Activated T-helper 9 cell treated with anti-CD3 and anti-CD28 coated beads, Interleukin-2, amount 50 U/mL, for 16 hours (primary cell): ENCODE data around the gene ARMC7.
"Not testable (repeated sequence)": the region's sequence is repeated elsewhere in the genome, so short reads cannot be mapped to it uniquely, and the experiment has no call there.

Experiments
- DNase-seq: peaks from one replicate; pipeline ENCODE4 v3.0.0-alpha.2; 2020; ENCODE audit warnings: low read depth

The ARMC7 gene

GRCh38 chr17:75130059-75130631 is 20.4 kb downstream of the ARMC7 start:
- DNase-seq: no peak

- DNase-seq: no peak
Observed at GRCh38 chr17:75130632-75131277, 21.0 kb downstream of the ARMC7 start.

GRCh38 chr17:75131278-75132017 is 21.7 kb downstream of the ARMC7 start, which contains the start of gene NT5C:
Gene NT5C (minus strand): TSS chr17:75131742. CDS start chr17:75131707, 35 bp downstream.
- DNase-seq: peak; percentile 54

DNA sequence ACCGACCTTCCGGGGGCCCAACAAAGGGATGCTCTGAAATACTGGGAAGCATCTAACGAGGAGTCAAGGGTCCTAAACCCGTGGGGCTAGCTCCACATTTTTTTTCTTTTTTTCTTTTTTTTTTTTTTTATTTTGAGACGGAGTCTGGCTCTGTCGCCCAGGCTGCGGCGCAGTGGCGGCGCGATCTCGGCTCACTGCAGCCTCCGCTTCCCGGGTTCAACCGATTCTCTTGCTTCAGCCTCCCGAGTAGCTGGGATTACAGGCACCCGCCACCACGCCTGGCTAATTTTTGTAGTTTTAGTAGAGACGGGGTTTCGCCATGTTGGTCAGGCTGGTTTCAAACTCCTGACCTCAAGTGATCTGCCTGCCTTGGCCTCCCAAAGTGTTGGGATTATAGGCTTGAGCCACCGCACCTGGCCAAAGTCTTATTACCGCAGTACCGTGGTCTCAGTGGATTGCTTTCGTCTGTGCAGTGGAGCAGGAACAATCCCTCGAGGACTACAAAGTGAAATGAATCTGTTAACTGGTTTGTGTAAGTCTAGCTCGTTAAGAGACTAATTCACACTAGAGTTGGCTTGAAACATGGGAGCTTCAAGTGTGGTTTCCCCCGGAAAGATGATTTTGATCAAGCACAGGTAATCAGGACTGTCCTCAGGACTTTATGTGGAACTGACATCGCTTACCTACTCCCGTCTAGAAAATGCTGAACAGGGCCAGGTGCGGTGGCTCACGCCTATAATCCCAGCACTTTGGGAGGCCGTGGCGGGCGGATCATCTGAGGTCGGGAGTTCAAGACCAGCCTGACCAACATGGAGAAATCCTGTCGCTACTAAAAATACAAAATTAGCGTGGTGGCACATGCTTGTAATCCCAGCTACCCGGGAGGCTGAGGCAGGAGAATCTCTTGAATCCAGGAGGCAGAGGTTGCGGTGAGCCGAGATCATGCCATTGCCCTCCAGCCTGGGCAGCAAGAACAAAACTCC is 22.5 kb downstream of the ARMC7 start:
- DNase-seq: not testable (repeated sequence)

- no peak for DNase-seq
Observed at GRCh38 chr17:75133001-75133400, 23.2 kb downstream of the ARMC7 start.

GRCh38 chr17:75133607-75134347 is 24.0 kb downstream of the ARMC7 start:
- DNase-seq: not testable (repeated sequence)

DNA sequence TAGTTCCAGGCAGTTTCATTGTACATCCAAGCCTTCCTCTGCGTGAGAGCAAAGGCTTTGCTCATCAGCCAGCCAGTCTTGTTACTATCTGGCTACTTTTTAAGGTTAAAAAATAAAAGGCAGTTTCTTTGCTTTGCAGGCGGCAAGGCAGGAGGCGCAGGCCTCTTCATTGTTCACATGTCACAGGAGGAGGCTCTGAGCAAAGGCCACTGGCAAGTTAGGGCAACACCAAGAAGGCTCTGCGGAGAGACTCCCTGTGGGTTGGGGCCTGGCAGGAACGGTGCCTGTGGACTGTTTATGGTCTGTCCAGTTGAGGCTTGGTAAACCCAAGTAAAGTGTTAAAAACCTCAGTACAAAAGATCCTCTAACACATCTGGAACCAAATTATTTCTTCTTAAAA is 25.7 kb downstream of the ARMC7 start:
- no peak for DNase-seq

DNA sequence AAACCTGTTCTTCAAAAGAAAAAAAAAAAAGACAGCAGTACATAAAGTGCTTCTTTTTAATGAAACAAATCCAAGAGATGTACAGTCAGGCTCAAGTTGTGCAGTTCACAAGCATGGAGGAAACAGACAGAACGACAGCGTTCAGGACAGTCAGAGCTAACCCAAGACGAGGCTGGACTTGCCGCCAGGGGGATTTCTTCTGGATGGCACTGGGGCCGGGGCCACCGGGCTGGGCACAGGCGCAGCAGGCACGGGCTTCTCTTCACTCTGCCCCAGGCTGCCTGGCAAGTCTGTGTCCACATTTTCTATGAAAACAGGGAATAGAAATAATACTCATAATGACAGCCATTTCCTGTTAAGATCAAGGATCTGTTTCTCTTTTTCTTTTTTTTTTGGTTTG is 26.2 kb downstream of the ARMC7 start:
- DNase-seq: no peak

DNA sequence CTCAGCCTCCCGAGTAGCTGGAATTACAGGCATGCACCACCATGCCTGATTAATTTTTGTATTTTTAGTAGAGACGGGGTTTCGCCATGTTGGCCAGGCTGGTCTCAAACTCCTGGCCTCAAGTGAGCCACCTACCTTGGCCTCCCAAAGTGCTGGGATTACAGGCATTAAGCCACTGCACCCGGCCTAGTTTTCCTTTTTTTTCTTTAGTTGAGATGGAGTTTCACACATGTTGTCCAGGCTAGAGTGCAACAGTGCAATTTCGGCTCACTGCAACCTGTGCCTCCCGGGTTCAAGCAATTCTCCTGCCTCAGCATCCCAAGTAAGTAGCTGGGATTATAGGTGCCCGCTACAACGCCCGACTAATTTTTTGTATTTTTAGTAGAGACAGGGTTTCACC is 28.0 kb downstream of the ARMC7 start:
- DNase-seq: not testable (repeated sequence)

DNA sequence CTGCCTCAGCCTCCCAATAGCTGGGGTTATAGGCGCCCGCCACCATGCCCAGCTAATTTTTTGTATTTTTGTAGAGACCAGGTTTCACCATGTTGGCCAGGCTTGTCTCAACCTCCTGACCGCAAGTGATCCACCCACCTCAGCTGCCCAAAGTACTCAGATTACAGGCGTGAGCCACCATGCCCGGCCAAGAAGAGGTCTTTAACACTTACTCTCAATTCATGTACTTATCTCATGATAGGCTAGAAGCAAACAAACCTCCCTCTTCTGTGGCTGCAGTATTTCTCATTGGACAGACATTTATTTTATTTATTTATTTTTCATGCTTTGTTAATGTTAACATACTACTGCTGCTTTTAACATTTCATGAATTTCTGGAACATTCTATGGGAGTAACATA is 28.8 kb downstream of the ARMC7 start:
- DNase-seq: no peak

- DNase-seq: no peak
Observed at GRCh38 chr17:75142236-75142971, 32.6 kb downstream of the ARMC7 start.

- DNase-seq: no peak
Observed at GRCh38 chr17:75144816-75145512, 35.2 kb downstream of the ARMC7 start.

GRCh38 chr17:75146592-75146991 is 36.8 kb downstream of the ARMC7 start:
- no peak for DNase-seq

- no peak for DNase-seq
Observed at GRCh38 chr17:75147878-75148546, 38.2 kb downstream of the ARMC7 start.

GRCh38 chr17:75151930-75152329 is 42.2 kb downstream of the ARMC7 start:
- DNase-seq: no peak

DNA sequence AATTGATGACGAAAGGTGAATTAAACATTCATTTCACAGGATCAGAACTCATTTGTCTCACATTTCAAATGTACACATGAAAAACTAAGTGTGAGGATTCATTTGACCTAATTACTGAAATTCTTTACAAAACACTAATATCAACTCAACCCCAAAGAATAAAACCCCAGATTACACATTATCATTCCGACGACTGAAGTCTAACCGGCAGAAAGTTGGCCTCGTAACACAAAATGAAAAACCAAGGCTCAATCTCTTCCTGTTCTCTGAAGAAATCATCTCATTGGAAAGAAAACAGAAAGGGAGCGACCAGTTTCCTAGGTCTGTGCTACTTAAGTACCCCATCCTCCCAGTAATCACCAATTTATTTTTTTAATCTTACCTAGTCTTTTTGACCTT is 42.8 kb downstream of the ARMC7 start:
- DNase-seq: no peak

DNA sequence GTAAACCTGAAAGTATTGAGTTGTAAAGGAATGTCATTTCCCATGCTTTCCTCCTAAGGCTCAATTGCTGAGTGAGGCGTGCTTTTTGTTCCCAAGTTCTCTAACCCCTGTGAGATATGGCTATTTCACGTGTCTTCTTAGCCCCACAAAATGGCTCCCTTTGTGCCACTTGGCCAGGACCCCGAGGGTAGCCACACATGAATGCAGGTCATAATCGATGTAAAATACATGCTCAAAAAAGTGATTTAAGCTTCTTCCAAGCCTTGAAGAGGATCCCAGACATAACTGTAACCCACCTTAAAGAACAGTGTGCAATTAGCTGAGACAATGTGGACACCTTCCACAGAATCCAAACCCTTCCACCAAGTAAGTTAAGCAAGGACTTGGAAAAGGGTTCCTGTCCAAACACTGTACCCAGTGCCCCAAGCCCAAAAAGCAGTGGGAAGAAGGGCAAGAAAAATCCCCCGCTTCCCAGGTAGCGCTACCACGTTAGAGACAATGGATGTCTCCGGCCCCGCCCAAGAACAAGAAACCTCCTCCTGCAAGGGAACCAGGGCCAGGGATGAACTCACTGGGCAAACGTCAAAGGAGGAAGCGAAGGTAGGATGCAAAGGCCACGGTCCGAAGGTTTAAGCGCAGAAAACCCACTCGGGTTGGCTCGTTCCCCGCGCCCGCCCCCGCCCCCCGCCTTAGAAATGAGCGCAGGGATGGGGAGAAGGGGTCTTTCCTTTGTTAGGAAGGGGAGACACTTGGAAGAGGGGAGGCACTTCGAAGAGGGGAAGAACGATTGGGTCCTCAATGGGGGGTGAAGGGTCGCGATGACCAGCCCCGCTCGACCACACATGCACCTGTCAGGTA is 43.4 kb downstream of the ARMC7 start:
- DNase-seq: no peak

- DNase-seq: no peak
Observed at GRCh38 chr17:75153780-75154194, 44.0 kb downstream of the ARMC7 start.
